HEK293 (cell line): ENCODE measurements around the gene IL3.

Experiments used
- ZNF76 ChIP-seq: fragments of 450-650 bp; formaldehyde crosslinking; IDR thresholded peaks from 2 replicates; pipeline ENCODE4; 2016; ENCODE audit warnings: low read depth, missing biosample characterization, missing genetic modification characterization, borderline replicate concordance
- TF ChIP-seq, protein P1 (sequence below): fragments of 450-650 bp; formaldehyde crosslinking; IDR thresholded peaks from 2 replicates; pipeline ENCODE4 v1.5.1; 2016; ENCODE audit warnings: missing biosample characterization, missing genetic modification characterization

DNA sequence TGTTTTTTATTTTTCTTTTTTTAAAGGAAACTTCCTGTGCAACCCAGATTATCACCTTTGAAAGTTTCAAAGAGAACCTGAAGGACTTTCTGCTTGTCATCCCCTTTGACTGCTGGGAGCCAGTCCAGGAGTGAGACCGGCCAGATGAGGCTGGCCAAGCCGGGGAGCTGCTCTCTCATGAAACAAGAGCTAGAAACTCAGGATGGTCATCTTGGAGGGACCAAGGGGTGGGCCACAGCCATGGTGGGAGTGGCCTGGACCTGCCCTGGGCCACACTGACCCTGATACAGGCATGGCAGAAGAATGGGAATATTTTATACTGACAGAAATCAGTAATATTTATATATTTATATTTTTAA, 15.2 kb downstream of the IL3 start:
- no peak for TF ChIP-seq ZNF76
- TF ChIP-seq, protein P1, sequence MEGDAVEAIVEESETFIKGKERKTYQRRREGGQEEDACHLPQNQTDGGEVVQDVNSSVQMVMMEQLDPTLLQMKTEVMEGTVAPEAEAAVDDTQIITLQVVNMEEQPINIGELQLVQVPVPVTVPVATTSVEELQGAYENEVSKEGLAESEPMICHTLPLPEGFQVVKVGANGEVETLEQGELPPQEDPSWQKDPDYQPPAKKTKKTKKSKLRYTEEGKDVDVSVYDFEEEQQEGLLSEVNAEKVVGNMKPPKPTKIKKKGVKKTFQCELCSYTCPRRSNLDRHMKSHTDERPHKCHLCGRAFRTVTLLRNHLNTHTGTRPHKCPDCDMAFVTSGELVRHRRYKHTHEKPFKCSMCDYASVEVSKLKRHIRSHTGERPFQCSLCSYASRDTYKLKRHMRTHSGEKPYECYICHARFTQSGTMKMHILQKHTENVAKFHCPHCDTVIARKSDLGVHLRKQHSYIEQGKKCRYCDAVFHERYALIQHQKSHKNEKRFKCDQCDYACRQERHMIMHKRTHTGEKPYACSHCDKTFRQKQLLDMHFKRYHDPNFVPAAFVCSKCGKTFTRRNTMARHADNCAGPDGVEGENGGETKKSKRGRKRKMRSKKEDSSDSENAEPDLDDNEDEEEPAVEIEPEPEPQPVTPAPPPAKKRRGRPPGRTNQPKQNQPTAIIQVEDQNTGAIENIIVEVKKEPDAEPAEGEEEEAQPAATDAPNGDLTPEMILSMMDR (tag by site-specific recombination) = no peak
